ENCODE data around the gene LY6G6F. TPM values are rescaled to one million over a fixed set of nuclear protein-coding genes. Genes with fewer than 3 reads are reported as not detected.

The LY6G6F gene
- total and polyA plus RNA-seq, 2 experiments from 2014 or later = not detected

DNA sequence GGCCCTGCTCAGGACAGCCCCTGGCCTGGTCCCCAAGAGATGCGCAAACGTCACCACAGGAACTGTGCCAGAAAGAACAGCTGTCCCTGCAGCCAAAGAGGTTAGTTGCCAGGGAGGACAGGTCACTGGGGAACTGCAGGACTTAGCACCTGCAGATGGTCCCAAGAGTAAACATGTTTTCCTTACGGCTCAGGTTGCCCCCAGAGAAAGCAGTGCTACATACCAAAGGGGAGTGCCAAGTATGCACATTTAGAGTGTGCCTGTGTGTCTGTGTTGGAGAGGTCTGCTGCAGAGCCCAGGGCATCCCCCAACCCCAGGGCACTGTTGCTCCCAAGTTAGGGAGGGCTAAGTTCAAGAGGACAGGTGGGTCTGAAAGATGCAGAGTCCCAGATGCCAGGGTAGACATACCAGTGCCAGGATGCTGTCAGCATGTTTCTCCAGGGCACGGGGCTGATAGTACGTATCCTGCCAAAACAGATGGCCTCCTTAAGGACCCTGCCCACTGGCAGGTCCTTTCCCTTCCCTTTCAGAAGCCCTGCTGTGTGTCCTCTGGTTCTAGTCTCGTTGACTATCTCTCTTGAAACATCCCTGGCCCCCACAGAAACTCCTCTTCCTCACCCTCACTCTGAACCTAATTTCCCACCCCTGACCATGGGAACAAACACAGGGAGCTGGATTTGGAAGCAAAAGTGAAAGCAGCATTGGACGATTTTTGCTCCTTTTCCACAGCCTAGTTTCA is 4.8 kb upstream of the LY6G6F start:
- TF ChIP-seq EZH2 (IDR thresholded peaks at IDR 0.05; ENCODE audit: low read depth, unreplicated experiment) (no peak), EZH2phosphoT487 (IDR thresholded peaks at IDR 0.05; ENCODE audit: unreplicated experiment) (no peak), POLR2AphosphoS5 (IDR thresholded peaks at IDR 0.05; ENCODE audit: low read depth) (no peak), JUNB (IDR thresholded peaks at IDR 0.05; ENCODE audit: unreplicated experiment) (no peak), REST (IDR thresholded peaks at IDR 0.05; ENCODE audit: unreplicated experiment) (no peak), ZNF462 (CRISPR knock-in tag; IDR thresholded peaks at IDR 0.05) (no peak), ZNF114 (CRISPR knock-in tag; IDR thresholded peaks at IDR 0.05) (no peak), STAT1 (IDR thresholded peaks at IDR 0.05; ENCODE audit: unreplicated experiment) (no peak), ETS1 (IDR thresholded peaks at IDR 0.05) (no peak), NANOG (IDR thresholded peaks at IDR 0.05; ENCODE audit: borderline replicate concordance) (no peak), CTCF (conservative IDR thresholded peaks at IDR 0.05; ENCODE audit: low read depth in 2 of 2) (no peak), ZNF331 (CRISPR knock-in tag; IDR thresholded peaks at IDR 0.05; ENCODE audit: low read depth) (no peak), CREB1 (CRISPR knock-in tag; IDR thresholded peaks at IDR 0.05; ENCODE audit: low read depth) (no peak)
- H3K27me3 ChIP-seq (ENCODE audit: insufficient read depth) = no peaks in the 10 kb centered on the region
- peaks cover 14% of the 10 kb centered on the region for H3K79me2 ChIP-seq (replicated peaks; ENCODE audit: insufficient read depth)
- peak overlapping the region; percentile 86 for H3K4me2 ChIP-seq
- H3K4me3 ChIP-seq = peak overlapping the region; percentile 80
- H3K27ac ChIP-seq (ENCODE audit: low read depth) = no peak overlapping the region
- no peaks in the 10 kb centered on the region for H3K9me2 ChIP-seq (ENCODE audit: insufficient read depth)
- Mint-ChIP-seq H3K9me3 (no peaks in the 10 kb centered on the region), H3K27ac (peak overlapping the region; percentile 95), H3K27me3 (ENCODE audit: insufficient read depth, low read depth, poor library complexity) (peaks cover 6% of the 10 kb centered on the region), H3K36me3 (ENCODE audit: low read depth) (peaks cover 8% of the 10 kb centered on the region; the same call in 2 of the 3 replicates), H3K4me1 (peaks cover 10% of the 10 kb centered on the region), H3K4me3 (peak overlapping the region; percentile 96)
- no peaks in the 10 kb centered on the region for H3K36me3 ChIP-seq (ENCODE audit: insufficient read depth)
- DNase-seq (ENCODE audit: low spot score) = no peak
- no peak for ATAC-seq
- peaks cover 3% of the 10 kb centered on the region; the same call in 1 of the 2 replicates for H4K20me1 ChIP-seq (replicated peaks; ENCODE audit: insufficient read depth)
- H3K4me1 ChIP-seq (ENCODE audit: insufficient read depth) = peaks cover 5% of the 10 kb centered on the region; the same call in 1 of the 2 replicates
- H2AFZ ChIP-seq = peak overlapping the region; percentile 80; the same call in 1 of the 2 replicates
- peaks cover 3% of the 10 kb centered on the region; the same call in 1 of the 2 replicates for H3F3A ChIP-seq (replicated peaks; ENCODE audit: low read depth)
